NCI-H748 (cell line): ENCODE measurements around the gene CEMP1.

Experiments
- DNase-seq: peaks from one replicate; lab custom pipeline; 2025; ENCODE audit not compliant: unreplicated experiment; lab: John Stamatoyannopoulos, UW

CEMP1 gene

GRCh38 chr16:2505695-2506094 lies 25.5 kb downstream of the CEMP1 start:
- DNase-seq = no peak

GRCh38 chr16:2501946-2502895 lies 29.0 kb downstream of the CEMP1 start:
- no peak for DNase-seq

- peak; percentile 67 for DNase-seq
These were observed 30.1 kb downstream of the CEMP1 start for GRCh38 chr16:2500918-2501750.

GRCh38 chr16:2500430-2500917 lies 30.7 kb downstream of the CEMP1 start:
- DNase-seq = no peak

- DNase-seq = no peak
These were observed 31.2 kb downstream of the CEMP1 start for GRCh38 chr16:2499890-2500429.

GRCh38 chr16:2499454-2499853 lies 31.8 kb downstream of the CEMP1 start:
- no peak for DNase-seq

GRCh38 chr16:2498531-2499253 lies 32.5 kb downstream of the CEMP1 start:
- DNase-seq = no peak

GRCh38 chr16:2497695-2498484 lies 33.3 kb downstream of the CEMP1 start:
- DNase-seq = no peak

GRCh38 chr16:2497116-2497630 lies 34.0 kb downstream of the CEMP1 start:
- DNase-seq = no peak

GRCh38 chr16:2496223-2497115 lies 34.7 kb downstream of the CEMP1 start:
- DNase-seq = no peak

GRCh38 chr16:2495041-2495440 lies 36.2 kb downstream of the CEMP1 start:
- DNase-seq = no peak

GRCh38 chr16:2494616-2495015 lies 36.6 kb downstream of the CEMP1 start:
- no peak for DNase-seq

- no peak for DNase-seq
These were observed 37.6 kb downstream of the CEMP1 start for GRCh38 chr16:2493605-2494004.

- no peak for DNase-seq
These were observed 38.9 kb downstream of the CEMP1 start for GRCh38 chr16:2492292-2492691.

GRCh38 chr16:2490190-2491105 lies 40.8 kb downstream of the CEMP1 start:
- no peak for DNase-seq

- no peak for DNase-seq
These were observed 41.6 kb downstream of the CEMP1 start for GRCh38 chr16:2489581-2489980.

GRCh38 chr16:2487903-2488531 lies 43.2 kb downstream of the CEMP1 start:
- DNase-seq = no peak
